Kidney epithelial cell (primary cell): ENCODE measurements around the gene F5. TPM values are rescaled to one million over a fixed set of nuclear protein-coding genes. Genes with fewer than 3 reads are reported as not detected.
"Not testable (repeated sequence)": the region's sequence is repeated elsewhere in the genome, so short reads cannot be mapped to it uniquely, and the experiment has no call there.

Experiments
- DNase-seq: peaks from one replicate; pipeline ENCODE4 v3.0.0-alpha.2; 2010; ENCODE audit warnings: low read depth
- H3K27me3 ChIP-seq: 2 replicates; pipeline ENCODE4 v1.6.0; 2011; ENCODE audit warnings: low read length; ENCODE audit not compliant: control insufficient read depth, insufficient read depth
- H3K36me3 ChIP-seq: 2 replicates; pipeline ENCODE4 v1.5.1; 2011; ENCODE audit warnings: low read length; ENCODE audit not compliant: control insufficient read depth, insufficient read depth
- H3K4me3 ChIP-seq: 2 replicates; pipeline ENCODE4 v1.5.1; 2011; ENCODE audit warnings: low read depth, mild to moderate bottlenecking, control low read depth, low read length
- total RNA-seq: library from RNA; depleted of rRNA; stranded (reverse); fragments of >200 nt; gene quantifications from 2 replicates; pipeline ENCODE4 v1.2.3, GENCODE V29; 2015
- TF ChIP-seq, protein P1 (sequence below): IDR thresholded peaks from 2 replicates; pipeline ENCODE4 v1.5.1; 2011; ENCODE audit warnings: mild to moderate bottlenecking, moderate library complexity, low read length, control low read depth, inconsistent platforms; ENCODE audit not compliant: insufficient read depth, poor library complexity, severe bottlenecking

The F5 gene
- total RNA-seq, 1 donor from 2014 or later: not detected

GRCh38 chr1:169548282-169548681, 38.0 kb downstream of the F5 start:
- TF ChIP-seq, protein P1, sequence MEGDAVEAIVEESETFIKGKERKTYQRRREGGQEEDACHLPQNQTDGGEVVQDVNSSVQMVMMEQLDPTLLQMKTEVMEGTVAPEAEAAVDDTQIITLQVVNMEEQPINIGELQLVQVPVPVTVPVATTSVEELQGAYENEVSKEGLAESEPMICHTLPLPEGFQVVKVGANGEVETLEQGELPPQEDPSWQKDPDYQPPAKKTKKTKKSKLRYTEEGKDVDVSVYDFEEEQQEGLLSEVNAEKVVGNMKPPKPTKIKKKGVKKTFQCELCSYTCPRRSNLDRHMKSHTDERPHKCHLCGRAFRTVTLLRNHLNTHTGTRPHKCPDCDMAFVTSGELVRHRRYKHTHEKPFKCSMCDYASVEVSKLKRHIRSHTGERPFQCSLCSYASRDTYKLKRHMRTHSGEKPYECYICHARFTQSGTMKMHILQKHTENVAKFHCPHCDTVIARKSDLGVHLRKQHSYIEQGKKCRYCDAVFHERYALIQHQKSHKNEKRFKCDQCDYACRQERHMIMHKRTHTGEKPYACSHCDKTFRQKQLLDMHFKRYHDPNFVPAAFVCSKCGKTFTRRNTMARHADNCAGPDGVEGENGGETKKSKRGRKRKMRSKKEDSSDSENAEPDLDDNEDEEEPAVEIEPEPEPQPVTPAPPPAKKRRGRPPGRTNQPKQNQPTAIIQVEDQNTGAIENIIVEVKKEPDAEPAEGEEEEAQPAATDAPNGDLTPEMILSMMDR: no peak
- no peak for DNase-seq
- Histone ChIP-seq H3K27me3 (no peaks in the 10 kb centered on the region), H3K4me3 (no peak overlapping the region), H3K36me3 (no peaks in the 10 kb centered on the region)

GRCh38 chr1:169546087-169546995, 39.9 kb downstream of the F5 start:
- TF ChIP-seq, protein P1: peak; percentile 73
- Histone ChIP-seq H3K27me3 (no peaks in the 10 kb centered on the region), H3K4me3 (no peak overlapping the region), H3K36me3 (no peaks in the 10 kb centered on the region)
- DNase-seq: peak; percentile 29

- no peak for DNase-seq
- no peaks in the 10 kb centered on the region for H3K36me3 ChIP-seq
- no peaks in the 10 kb centered on the region for H3K27me3 ChIP-seq
- TF ChIP-seq, protein P1: no peak
- H3K4me3 ChIP-seq: no peak overlapping the region
Measured at GRCh38 chr1:169545472-169545871, 40.8 kb downstream of the F5 start.

DNA sequence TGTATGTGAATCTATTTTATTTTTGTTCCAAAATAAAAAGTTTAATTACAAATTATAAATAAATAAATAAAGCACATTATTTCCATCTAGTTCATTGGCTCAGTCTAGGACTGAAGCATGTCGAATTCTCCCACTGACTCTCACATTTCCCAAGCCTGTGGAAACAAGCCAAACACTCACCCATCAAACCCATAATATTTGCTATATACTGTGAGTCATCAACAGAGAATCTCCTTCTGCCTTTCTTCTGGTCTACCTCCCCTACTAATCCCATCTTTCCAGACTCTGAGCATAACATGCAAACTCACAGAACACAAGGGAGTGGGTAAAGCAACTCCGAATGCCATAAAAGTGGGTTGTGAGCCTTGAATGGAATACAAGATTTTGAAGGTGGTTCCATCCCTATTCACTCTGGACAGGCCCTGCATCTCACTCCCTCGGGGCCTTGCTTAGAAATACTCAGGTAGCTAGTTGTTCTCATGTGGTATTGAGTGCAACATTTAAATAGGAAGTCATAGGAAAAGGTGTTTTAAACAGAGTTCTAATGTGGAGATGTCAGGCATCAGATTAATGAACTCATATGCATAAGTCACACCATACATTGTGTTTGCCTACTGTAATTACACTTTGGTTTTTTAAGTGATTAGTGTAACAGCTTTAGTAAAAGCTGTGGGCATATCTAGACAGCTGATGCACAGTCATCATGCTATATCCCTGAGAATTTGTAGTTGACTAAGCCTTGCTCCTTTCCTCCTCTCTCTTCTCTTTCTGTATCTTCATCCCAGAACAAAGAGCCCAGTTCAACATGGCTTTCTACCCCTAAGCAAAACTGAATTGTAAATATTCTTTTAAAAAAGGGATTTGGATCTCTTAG, 47.0 kb downstream of the F5 start:
- H3K27me3 ChIP-seq: no peaks in the 10 kb centered on the region
- H3K36me3 ChIP-seq: no peaks in the 10 kb centered on the region
- H3K4me3 ChIP-seq: no peak overlapping the region
- peak; percentile 41 for DNase-seq
- TF ChIP-seq, protein P1: no peak

- TF ChIP-seq, protein P1: no peak
- DNase-seq: no peak
- Histone ChIP-seq H3K27me3 (no peaks in the 10 kb centered on the region), H3K36me3 (no peaks in the 10 kb centered on the region), H3K4me3 (no peak overlapping the region)
Measured at GRCh38 chr1:169534653-169535052, 51.6 kb downstream of the F5 start.

DNA sequence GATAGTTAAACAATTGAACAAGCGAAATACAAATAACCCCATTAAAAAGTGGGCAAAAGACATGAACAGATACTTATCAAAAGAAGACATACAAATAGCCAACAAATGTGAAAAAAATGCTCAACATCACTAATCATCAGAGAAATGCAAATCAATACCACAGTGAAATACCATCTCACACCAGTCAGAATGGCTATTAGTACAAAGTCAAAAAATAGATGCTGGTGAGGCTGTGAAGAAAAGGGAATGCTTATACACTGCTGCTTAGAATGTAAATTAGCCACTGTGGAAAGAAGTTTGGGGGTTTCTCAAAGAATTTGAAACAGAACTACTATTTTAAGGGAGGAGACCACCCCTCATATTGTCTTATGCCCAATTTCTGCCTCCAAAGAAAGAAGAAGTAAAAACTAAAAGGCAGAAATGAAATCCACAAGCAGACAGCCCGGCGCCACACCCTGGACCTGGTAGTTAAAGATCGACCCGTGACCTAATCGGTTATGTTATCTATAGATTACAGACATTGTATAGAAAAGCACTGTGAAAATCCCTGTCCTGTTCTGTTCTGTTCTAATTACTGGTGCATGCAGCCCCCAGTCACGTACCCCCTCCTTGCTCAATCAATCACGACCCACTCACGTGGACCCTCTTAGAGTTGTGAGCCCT, 52.6 kb downstream of the F5 start:
- not testable (repeated sequence) for H3K36me3 ChIP-seq, H3K4me3 ChIP-seq, H3K27me3 ChIP-seq, DNase-seq
